NK-92 (cell line): Measurements from ENCODE around the gene MFSD11.
"Not testable (repeated sequence)": the region's sequence is repeated elsewhere in the genome, so short reads cannot be mapped to it uniquely, and the experiment has no call there.

ENCODE experiments used
- DNase-seq: peaks from one replicate; lab custom pipeline; 2025; ENCODE audit not compliant: unreplicated experiment; lab: John Stamatoyannopoulos, UW

Gene MFSD11

GRCh38 chr17:76745785-76746184, 7.9 kb downstream of the MFSD11 start:
- not testable (repeated sequence) for DNase-seq

- no peak for DNase-seq
Measured at GRCh38 chr17:76747716-76748363, 9.9 kb downstream of the MFSD11 start.

- no peak for DNase-seq
Measured at GRCh38 chr17:76748657-76749056, 10.7 kb downstream of the MFSD11 start.

- DNase-seq, result no peak
Measured at GRCh38 chr17:76751416-76751993, 13.6 kb downstream of the MFSD11 start.

- no peak for DNase-seq
Measured at GRCh38 chr17:76752006-76752405, 14.1 kb downstream of the MFSD11 start.

GRCh38 chr17:76753061-76753961, 15.4 kb downstream of the MFSD11 start:
- no peak for DNase-seq

GRCh38 chr17:76755285-76755684, 17.4 kb downstream of the MFSD11 start:
- DNase-seq, result no peak

- DNase-seq, result no peak
Measured at GRCh38 chr17:76757256-76757655, 19.3 kb downstream of the MFSD11 start.

- no peak for DNase-seq
Measured at GRCh38 chr17:76758570-76758969, 20.7 kb downstream of the MFSD11 start.

GRCh38 chr17:76772842-76773525, 35.1 kb downstream of the MFSD11 start:
- no peak for DNase-seq

GRCh38 chr17:76775021-76775600, 37.2 kb downstream of the MFSD11 start:
- no peak for DNase-seq

GRCh38 chr17:76781056-76781982, 43.4 kb downstream of the MFSD11 start:
- DNase-seq, result no peak

GRCh38 chr17:76783146-76783545, 45.2 kb downstream of the MFSD11 start:
- no peak for DNase-seq

GRCh38 chr17:76784926-76785325, 47.0 kb downstream of the MFSD11 start:
- DNase-seq, result no peak

GRCh38 chr17:76787866-76788265, 49.9 kb downstream of the MFSD11 start:
- not testable (repeated sequence) for DNase-seq

GRCh38 chr17:76789235-76789788, 51.4 kb downstream of the MFSD11 start:
- no peak for DNase-seq

- no peak for DNase-seq
Measured at GRCh38 chr17:76791053-76791980, 53.4 kb downstream of the MFSD11 start.

- no peak for DNase-seq
Measured at GRCh38 chr17:76792348-76792747, 54.4 kb downstream of the MFSD11 start.

- DNase-seq, result no peak
Measured at GRCh38 chr17:76793775-76794174, 55.9 kb downstream of the MFSD11 start.
